Muscle layer of colon (tissue), 2 donors: Measurements from ENCODE around the gene CTNNB1.
"Not testable (repeated sequence)": the region's sequence is repeated elsewhere in the genome, so short reads cannot be mapped to it uniquely, and the experiment has no call there.

Experiments
- H3K27ac ChIP-seq: one replicate; pipeline ENCODE4 v1.7.0; 2013; ENCODE audit warnings: low read depth, mild to moderate bottlenecking, low read length, moderate library complexity
- H3K27me3 ChIP-seq, 2 donors: one replicate each; pipeline ENCODE4 v1.7.0; 2013; ENCODE audit warnings: low read length in 2 of 2, mild to moderate bottlenecking in 2 of 2; ENCODE audit not compliant: insufficient read depth in 2 of 2, control insufficient read depth in 1 of 2
- H3K36me3 ChIP-seq: one replicate; pipeline ENCODE4 v1.7.0; 2013; ENCODE audit warnings: mild to moderate bottlenecking, low read length; ENCODE audit not compliant: insufficient read depth
- H3K4me1 ChIP-seq: one replicate; pipeline ENCODE4 v1.7.0; 2013; ENCODE audit warnings: mild to moderate bottlenecking, low read length; ENCODE audit not compliant: insufficient read depth
- H3K4me3 ChIP-seq, 2 donors: one replicate each; pipeline ENCODE4 v1.7.0; 2013; ENCODE audit warnings: low read length in 2 of 2, low read depth in 1 of 2, mild to moderate bottlenecking in 1 of 2, moderate library complexity in 1 of 2
- H3K9ac ChIP-seq: one replicate; pipeline ENCODE4 v1.7.0; 2013; ENCODE audit warnings: low read length
- H3K9me3 ChIP-seq: one replicate; pipeline ENCODE4 v1.7.0; 2013; ENCODE audit warnings: mild to moderate bottlenecking, low read length
- donor health status: abdominal sarcoma.
- donor health status: Adenocarcinoma of cecum.

CTNNB1 gene

DNA sequence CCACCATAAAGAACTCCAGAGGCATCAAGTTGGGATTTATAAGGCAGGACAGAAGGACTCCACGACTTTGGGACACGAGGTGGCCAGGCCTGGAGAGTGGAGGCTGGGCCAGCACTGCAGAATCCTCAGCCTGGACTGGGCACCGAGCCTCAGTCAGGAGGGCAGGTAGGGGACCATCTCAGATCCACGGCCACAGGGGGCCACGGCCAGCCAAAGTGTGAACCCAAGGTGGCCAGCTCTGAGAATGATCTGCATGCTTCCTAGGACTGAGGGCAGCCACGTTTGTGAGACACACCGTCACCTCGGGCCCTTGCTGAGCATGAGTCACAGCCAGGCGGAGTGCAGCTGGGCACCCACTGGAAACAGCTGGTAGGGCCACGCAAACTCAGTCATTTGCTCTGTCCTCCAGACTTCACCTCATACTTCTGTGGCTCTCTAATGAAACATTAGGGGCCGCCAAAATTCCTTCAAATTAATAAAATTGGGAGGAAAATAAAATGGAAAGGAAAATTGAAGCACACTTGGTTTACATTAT is 65.8 kb downstream of the CTNNB1 start:
- Histone ChIP-seq H3K4me3 (no peak overlapping the region), H3K27ac (no peak overlapping the region), H3K36me3 (no peaks in the 10 kb centered on the region), H3K9ac (no peak overlapping the region), H3K27me3 (no peaks in the 10 kb centered on the region), H3K9me3 (no peaks in the 10 kb centered on the region), H3K4me1 (no peaks in the 10 kb centered on the region)

DNA sequence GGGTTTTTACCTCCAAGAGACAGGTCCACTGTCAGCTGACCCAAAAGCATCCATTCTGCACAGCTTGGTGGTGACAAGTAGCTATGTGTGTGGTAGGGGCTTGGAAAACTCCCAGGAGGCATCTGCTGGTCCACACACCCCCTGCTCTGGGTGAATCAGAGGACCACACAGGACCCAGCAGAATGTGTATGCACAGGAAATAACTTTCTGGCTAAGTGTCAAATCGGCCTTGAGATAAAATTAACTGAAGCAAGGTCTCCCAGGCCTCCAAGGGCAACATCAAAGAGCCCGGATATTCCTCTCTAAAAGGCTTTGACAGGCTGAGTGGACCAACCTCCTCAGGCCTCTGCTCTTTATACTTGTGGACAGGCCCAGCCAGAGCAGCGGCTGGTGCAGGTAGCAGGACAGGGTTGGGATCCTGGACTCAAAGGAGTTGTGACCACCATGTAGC is 66.5 kb downstream of the CTNNB1 start:
- Histone ChIP-seq H3K9me3 (no peaks in the 10 kb centered on the region), H3K4me3 (no peak overlapping the region), H3K27me3 (no peaks in the 10 kb centered on the region), H3K9ac (no peak overlapping the region), H3K4me1 (no peaks in the 10 kb centered on the region), H3K27ac (no peak overlapping the region), H3K36me3 (no peaks in the 10 kb centered on the region)

DNA sequence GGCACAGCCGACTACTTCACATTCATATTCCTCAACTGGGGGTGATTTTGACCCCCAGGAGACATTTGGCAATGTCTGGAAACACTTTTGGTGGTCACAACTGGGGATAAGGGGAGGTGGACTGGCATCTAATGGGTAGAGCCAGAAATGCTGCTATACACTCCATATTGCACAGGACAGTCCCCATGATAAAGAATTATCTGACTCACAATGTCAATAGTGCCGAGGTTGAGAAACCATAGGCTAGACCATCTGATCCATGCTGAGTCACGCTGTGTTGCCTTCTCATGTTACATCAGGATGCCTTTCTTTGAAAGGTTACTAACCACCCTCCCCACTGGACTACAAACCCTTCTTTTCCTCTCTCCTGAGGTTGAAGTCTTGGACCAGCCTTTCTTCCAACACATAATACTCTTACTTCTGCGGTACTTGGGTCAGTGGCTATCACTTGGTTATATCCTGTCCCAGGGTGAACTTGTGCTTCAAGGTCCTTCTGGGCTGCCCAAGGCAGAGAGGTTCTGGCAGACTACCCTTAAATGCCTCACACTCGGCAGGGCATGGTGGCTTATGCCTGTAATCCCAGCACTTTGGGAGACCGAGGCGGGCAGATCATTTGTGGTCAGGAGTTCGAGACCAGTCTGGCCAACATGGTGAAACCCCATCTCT is 68.8 kb downstream of the CTNNB1 start:
- no peaks in the 10 kb centered on the region for H3K4me1 ChIP-seq

DNA sequence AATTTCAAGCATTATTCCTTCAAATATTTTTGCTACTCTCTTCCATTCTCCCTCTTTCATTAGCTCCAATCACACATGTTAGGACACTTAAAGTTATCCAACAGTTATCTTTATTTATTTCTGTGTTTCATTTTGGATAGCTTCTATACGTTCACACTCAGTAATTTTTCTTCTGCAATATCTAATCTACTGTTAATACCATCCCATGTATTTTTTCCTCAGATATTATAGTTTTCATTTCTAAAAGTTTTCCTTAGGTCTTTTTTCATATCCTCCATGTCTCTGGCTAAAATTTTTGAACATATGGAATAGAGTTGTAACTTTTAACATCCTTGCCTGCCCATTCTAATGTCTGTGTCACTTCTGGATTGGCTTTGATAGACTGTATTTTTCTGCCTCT is 73.4 kb downstream of the CTNNB1 start:
- no peaks in the 10 kb centered on the region for H3K27me3 ChIP-seq
- H3K9ac ChIP-seq, result no peak overlapping the region
- H3K4me1 ChIP-seq, result no peaks in the 10 kb centered on the region
- no peaks in the 10 kb centered on the region for H3K9me3 ChIP-seq
- no peaks in the 10 kb centered on the region for H3K36me3 ChIP-seq
- H3K27ac ChIP-seq, result no peak overlapping the region
- H3K4me3 ChIP-seq, result no peak overlapping the region

More for the DNA sequence above, 68.8 kb downstream of the CTNNB1 start:
- Histone ChIP-seq H3K36me3 (no peaks in the 10 kb centered on the region), H3K9me3 (no peaks in the 10 kb centered on the region), H3K9ac (no peak overlapping the region), H3K27ac (no peak overlapping the region), H3K4me3 (no peak overlapping the region), H3K27me3 (no peaks in the 10 kb centered on the region)

DNA sequence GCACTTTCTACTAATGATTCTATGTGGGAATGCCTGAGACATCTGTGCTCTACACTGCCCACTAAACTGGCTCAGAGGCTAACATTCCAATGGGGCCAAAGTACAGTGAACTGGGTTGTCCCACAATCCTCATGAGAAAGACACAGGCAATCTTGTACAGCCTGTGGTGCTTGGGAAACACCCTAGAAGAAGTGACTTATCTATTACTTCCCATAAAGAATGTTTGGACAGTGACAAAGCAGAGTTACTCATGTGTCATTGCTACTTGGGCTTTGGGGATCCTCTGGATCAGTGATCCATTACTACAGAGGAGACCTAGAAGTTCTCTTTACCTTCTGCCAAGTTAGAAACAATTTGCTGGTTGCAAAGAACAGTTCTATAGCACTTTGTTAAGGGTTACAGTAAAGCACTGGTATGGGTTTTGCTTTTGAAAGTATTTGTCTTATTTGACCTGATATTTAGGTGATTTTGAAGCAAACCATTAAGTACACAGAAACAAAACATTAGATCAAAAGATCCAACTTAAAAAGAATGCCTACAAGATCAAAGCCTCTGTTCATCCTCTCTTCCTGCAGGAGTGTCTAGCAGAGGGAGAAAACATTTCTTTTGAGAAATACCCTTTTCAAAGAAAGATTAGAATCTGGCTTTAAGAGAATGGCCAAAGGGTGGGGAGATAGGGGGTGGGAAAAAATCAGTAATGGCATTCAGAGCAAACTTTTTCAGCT is 75.8 kb downstream of the CTNNB1 start:
- Histone ChIP-seq H3K27ac (no peak overlapping the region), H3K4me1 (no peaks in the 10 kb centered on the region), H3K4me3 (no peak overlapping the region), H3K9ac (no peak overlapping the region), H3K36me3 (no peaks in the 10 kb centered on the region), H3K9me3 (no peaks in the 10 kb centered on the region), H3K27me3 (no peaks in the 10 kb centered on the region)

DNA sequence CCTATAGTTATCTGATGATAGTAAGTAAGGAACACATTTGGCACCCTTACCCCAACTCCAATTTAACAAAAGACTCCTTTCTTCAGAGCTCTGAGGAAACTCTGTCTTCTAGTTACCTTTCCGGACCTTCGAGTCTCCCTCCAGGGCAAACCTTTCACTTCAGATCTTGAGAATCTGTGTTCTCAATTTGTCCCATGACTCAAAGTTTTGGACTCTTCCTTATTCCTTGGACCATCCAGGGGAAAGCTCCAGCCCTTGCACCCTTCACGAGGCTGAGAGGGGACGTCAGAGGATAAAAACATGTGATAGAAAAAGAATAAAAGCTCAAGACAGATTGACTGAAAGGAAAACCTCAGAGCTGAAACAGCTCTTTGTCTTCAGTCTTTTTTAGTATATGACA is 76.9 kb downstream of the CTNNB1 start:
- Histone ChIP-seq H3K4me1 (no peaks in the 10 kb centered on the region), H3K27me3 (no peaks in the 10 kb centered on the region), H3K36me3 (no peaks in the 10 kb centered on the region)

DNA sequence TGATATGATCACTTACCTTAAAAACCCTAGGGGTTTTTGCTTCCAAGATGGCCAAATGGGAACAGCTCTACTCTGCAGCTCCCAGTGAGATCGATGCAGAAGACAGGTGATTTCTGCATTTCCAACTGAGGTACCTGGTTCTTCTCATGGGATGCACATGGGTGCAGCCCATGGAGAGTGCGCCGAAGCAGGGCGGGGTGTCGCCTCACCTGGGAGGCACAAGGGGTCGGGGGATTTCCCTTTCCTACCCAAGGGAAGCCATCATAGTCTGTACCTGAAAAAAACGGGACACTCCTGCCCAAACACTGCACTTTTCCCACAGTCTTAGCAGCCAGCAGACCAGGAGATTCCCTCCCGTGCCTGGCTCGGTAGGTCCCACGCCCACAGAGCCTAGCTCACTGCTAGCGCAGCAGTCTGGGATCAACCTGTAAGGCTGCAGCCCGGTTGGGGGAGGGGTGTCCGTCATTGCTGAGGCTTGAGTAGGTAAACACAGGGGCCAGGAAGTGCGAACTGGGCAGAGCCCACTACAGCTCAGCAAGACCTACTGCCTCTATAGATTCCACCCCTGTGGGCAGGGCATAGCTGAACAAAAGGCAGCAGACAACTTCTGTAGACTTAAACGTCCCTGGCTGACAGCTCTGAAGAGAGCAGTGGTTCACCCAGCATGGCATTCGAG is 78.6 kb downstream of the CTNNB1 start:
- no peaks in the 10 kb centered on the region for H3K27me3 ChIP-seq
- no peaks in the 10 kb centered on the region for H3K9me3 ChIP-seq
- H3K4me3 ChIP-seq, result no peak overlapping the region
- H3K36me3 ChIP-seq, result no peaks in the 10 kb centered on the region
- H3K9ac ChIP-seq, result no peak overlapping the region
- H3K4me1 ChIP-seq, result no peaks in the 10 kb centered on the region
- H3K27ac ChIP-seq, result no peak overlapping the region

More for the DNA sequence above, 76.9 kb downstream of the CTNNB1 start:
- H3K27ac ChIP-seq, result no peak overlapping the region
- no peaks in the 10 kb centered on the region for H3K9me3 ChIP-seq
- no peak overlapping the region for H3K4me3 ChIP-seq
- H3K9ac ChIP-seq, result no peak overlapping the region

DNA sequence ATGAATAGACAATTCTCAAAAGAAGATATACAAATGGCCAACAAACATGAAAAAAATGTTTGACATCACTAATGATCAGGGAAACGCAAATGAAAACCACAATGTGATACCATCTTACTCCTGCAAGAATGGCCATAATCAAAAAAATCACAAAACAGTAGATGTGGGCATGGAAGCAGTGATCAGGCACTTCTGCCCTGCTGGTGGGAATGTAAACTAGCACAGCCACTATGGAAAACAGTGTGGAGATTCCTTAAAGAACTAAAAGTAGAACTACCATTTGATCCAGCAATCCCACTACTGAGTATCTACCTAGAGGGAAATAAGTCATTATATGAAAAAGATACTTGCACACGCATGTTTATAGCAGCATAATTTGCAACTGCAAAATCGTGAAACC is 85.6 kb downstream of the CTNNB1 start:
- not testable (repeated sequence) for H3K9ac ChIP-seq, H3K4me3 ChIP-seq, H3K4me1 ChIP-seq, H3K36me3 ChIP-seq, H3K9me3 ChIP-seq, H3K27me3 ChIP-seq, H3K27ac ChIP-seq

DNA sequence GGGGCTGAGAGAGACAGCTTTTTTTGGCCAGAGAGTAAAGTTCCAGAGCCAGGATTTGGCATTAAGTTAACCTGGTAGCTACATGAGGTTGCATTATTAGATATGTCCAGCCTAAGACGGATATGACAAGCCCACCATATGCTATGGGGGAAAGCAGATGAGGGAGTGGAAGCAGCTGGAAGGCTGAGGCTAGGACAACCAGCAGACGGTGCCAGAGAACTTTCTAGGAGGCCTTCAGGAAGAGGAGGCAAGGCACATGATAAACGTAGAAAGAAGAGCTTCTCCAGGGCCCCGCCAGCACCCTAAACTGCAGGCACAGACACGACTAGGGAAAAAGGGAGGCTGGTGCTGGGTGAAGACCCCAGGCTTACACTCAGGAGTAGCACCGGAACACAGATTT is 87.0 kb downstream of the CTNNB1 start:
- H3K36me3 ChIP-seq, result no peaks in the 10 kb centered on the region
- no peaks in the 10 kb centered on the region for H3K4me1 ChIP-seq
- no peaks in the 10 kb centered on the region for H3K27me3 ChIP-seq
- no peak overlapping the region for H3K4me3 ChIP-seq
- H3K9me3 ChIP-seq, result no peaks in the 10 kb centered on the region
- H3K9ac ChIP-seq, result no peak overlapping the region
- H3K27ac ChIP-seq, result no peak overlapping the region

DNA sequence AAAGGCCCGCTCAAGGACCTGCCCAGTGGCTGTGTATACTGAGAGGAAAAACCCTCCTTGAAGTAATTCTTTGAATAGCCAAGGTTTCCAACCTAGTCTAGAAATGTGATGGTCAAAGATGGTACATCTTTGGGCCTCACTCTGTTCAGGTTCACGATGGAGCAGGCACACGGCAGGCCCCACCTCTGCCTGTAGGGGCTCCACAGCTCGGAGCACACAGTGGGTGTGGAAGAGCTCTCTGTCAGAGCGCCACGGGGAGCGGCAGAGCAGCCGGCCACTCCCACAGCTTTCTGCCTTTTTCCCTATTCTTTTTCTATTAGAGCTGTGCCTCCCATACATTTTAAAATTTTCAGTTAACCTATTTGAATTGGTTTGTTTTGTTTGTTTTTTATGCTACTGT is 89.5 kb downstream of the CTNNB1 start:
- H3K4me1 ChIP-seq, result no peaks in the 10 kb centered on the region
- no peaks in the 10 kb centered on the region for H3K36me3 ChIP-seq
- H3K9me3 ChIP-seq, result no peaks in the 10 kb centered on the region
- H3K27ac ChIP-seq, result no peak overlapping the region
- H3K4me3 ChIP-seq, result no peak overlapping the region
- H3K9ac ChIP-seq, result no peak overlapping the region
- no peaks in the 10 kb centered on the region for H3K27me3 ChIP-seq
